Left renal pelvis (tissue), 4 donors: Measurements from ENCODE around the gene HIRIP3. TPM values are rescaled to one million over a fixed set of nuclear protein-coding genes. Genes with fewer than 3 reads are reported as not detected.
A peak's percentile ranks its signal among the peaks of the same experiment; 100 is the strongest.
"Not testable (repeated sequence)": the region's sequence is repeated elsewhere in the genome, so short reads cannot be mapped to it uniquely, and the experiment has no call there.

Experiments
- DNase-seq, 4 donors: peaks; one replicate each; pipeline ENCODE4 v3.0.0-alpha.2; 2013; ENCODE audit warnings: low read depth in 4 of 4, low spot score in 3 of 4
- polyA plus RNA-seq, 4 donors: library from polyadenylated mRNA; unstranded; fragments of 120-200 nt; gene quantifications; one replicate each; pipeline ENCODE4 v1.2.1, GENCODE V29; 2013; ENCODE audit not compliant: insufficient read length in 4 of 4

Gene HIRIP3
- polyA plus RNA-seq, 4 donors = 12.3 to 21.6 (median 15.9) TPM

- no peak for DNase-seq
Measured at GRCh38 chr16:29963021-29963743, 32.2 kb downstream of the HIRIP3 start.

DNA sequence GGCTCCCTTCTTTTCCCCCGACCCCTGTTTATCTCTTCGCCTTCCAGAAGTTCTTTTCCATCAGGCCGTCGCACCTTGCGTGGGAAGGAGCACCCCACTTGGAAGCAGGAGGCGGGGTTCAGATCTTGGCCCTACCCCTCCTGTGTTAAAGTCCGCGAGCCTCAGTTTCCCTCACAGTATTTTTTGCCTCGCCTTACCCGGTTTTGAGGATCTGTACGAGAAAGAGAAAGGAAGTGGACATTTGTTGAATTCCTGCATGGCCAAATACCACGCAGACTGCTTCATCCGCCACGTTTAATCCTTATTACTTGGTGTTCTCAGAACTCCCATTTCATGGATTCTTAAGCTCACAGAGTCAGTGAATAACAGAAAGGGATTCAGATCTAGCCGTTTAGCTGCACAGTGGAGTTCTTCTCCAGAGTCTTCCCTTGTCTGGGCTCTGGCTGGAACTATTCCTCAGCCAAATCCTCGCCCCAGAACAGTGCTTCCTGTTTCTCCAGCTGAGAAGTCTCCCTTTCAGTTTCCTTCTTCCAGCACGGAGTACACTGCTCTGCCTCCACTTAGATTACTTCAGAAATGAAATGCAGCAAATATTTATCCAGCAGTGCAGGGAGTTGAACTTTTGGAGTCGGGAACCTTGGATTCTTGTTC, 32.9 kb downstream of the HIRIP3 start:
- no peak for DNase-seq

- DNase-seq = peak; percentile 80 to 89 (median 81)
Measured at GRCh38 chr16:29961479-29962343, 33.7 kb downstream of the HIRIP3 start, which contains the start of gene TMEM219. TSS of gene TMEM219 (plus strand) at chr16:29962079. CDS start at chr16:29963144, 1,065 bp downstream.

DNA sequence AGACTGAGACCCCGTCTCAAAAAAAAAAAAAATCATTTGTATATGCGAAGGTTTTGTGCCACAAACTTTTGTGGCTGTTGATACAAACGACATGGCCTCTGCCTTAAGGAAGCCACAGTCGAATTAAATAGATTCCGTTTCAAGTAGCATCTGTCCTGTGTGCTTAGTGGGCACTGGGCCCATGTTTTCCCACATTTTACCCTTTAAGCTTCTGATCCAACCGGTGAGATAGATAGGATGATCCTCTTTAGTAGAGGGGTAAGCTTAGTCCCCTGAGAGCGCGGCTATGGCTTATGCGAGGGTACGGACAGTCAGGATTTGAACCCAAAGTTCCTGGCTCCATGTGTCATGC, 34.3 kb downstream of the HIRIP3 start:
- no peak for DNase-seq

- not testable (repeated sequence) for DNase-seq
Measured at GRCh38 chr16:29959821-29960220, 35.6 kb downstream of the HIRIP3 start.

DNA sequence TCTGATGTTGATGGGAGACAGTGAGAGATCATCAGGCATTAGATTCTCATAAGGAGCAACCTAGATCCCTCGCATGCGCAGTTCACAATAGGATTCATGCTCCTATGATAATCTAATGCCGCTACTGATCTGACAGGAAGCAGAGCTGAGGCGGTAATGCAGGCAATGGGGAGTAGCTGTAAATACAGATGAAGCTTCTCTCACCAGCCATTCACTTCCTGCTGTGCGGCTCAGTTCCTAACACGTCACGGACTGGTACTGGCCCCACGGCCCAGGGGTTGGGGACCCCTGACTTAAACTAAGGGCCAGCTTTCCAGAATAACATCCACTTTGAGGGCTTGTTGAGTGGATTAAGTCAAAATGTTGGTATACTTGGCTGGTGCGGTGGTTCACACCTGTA, 36.1 kb downstream of the HIRIP3 start:
- DNase-seq = no peak

- DNase-seq = no peak
Measured at GRCh38 chr16:29958756-29959155, 36.7 kb downstream of the HIRIP3 start.

- DNase-seq = no peak
Measured at GRCh38 chr16:29951625-29952365, 43.6 kb downstream of the HIRIP3 start.

DNA sequence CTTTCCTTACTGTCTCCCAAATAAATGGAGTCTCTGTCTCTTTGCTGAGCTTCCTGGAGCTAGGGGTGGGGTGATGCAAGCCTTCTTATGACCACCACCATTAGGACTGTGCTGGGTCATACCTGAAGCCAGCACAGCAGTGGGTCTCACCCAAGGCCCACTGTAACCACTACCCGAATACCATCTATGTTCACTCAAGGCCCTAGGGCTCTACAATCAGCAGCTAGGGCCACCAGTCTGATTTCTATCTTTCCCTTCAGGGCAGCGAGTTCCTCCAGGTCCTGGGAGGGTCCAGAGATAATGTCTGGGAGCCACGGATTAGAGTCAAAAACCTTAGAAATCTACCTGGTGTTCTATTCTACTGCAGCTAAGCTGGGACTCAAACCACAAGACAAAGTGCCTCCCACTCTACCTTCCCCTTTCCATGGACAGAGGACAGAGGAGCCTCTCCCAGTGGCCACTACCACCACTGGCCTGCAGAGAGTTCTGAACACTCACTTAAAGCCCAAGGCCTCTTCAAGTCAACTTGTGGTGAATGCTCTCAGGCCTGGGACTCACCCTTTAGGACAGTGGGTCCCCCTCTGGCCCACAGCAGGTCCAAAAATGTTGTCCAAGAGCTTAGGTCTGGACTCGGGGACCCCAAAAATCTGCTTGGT, 44.5 kb downstream of the HIRIP3 start:
- DNase-seq = no peak

DNA sequence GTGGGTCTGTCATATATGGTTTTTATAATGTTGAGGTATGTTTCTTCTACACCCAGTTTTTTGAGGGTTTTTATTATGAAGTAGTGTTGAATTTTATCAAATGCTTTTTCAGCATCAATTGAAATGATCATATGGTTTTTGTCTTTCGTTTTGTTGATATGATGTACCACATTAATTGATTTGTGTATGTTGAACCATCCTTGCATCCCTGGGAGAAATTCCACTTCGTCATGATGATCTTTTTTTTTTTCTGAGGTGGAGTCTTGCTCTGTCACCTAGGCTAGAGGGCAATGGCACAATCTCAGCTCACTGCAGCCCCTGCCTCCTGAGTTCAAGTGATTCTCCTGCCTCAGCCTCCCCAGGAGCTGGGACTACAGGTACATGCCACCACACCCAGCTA, 47.5 kb downstream of the HIRIP3 start:
- no peak for DNase-seq

GRCh38 chr16:29943846-29944799, 51.3 kb downstream of the HIRIP3 start:
- peak in 3 of 4 donors; percentile 73 to 77 (median 77) for DNase-seq

Other genes starting within 250 kb of the HIRIP3 start
- gene C16orf54, start 249.6 kb downstream of the HIRIP3 start, polyA plus RNA-seq = under 1 TPM; 0.16 to 0.42 (median 0.26) TPM
- gene ZG16, start 217.4 kb downstream of the HIRIP3 start, polyA plus RNA-seq = under 1 TPM in 1 of 4 donors, not detected in 3; 0.05 TPM
- 10 to 100 TPM; 49.6 to 76.4 (median 67.0) TPM for gene KIF22, start 204.9 kb downstream of the HIRIP3 start, polyA plus RNA-seq
- 100 to 1,000 TPM; 267 to 339 (median 293) TPM for gene MAZ, start 189.1 kb downstream of the HIRIP3 start, polyA plus RNA-seq
- gene PRRT2, start 183.4 kb downstream of the HIRIP3 start, polyA plus RNA-seq = 10 to 100 TPM; 12.5 to 29.4 (median 20.6) TPM
- 10 to 100 TPM; 30.7 to 47.7 (median 37.8) TPM for gene PAGR1, start 179.5 kb downstream of the HIRIP3 start, polyA plus RNA-seq
- gene MVP, start 175.2 kb downstream of the HIRIP3 start, polyA plus RNA-seq = 10 to 100 TPM; 18.5 to 22.5 (median 18.9) TPM
- 100 to 1,000 TPM in 1 of 4 donors, 10 to 100 TPM in 3; 79.6 to 114 (median 96.8) TPM for gene CDIPT, start 132.4 kb downstream of the HIRIP3 start, polyA plus RNA-seq
- 10 to 100 TPM in 3 of 4 donors, 1 to 10 TPM in 1; 9.5 to 11.8 (median 10.9) TPM for gene SEZ6L2, start 96.1 kb downstream of the HIRIP3 start, polyA plus RNA-seq
- gene ASPHD1, start 95.1 kb downstream of the HIRIP3 start, polyA plus RNA-seq = 1 to 10 TPM in 1 of 4 donors, under 1 TPM in 3; 0.34 to 1.0 (median 0.73) TPM
- 10 to 100 TPM; 10.6 to 30.3 (median 14.7) TPM for gene KCTD13, start 69.4 kb downstream of the HIRIP3 start, polyA plus RNA-seq
- 100 to 1,000 TPM in 3 of 4 donors, 10 to 100 TPM in 1; 72.3 to 126 (median 103) TPM for gene TMEM219, start 33.5 kb downstream of the HIRIP3 start, polyA plus RNA-seq
- 10 to 100 TPM; 33.2 to 59.3 (median 39.4) TPM for gene TAOK2, start 21.7 kb downstream of the HIRIP3 start, polyA plus RNA-seq
- gene INO80E, start 624 bp upstream of the HIRIP3 start, polyA plus RNA-seq = 10 to 100 TPM; 37.1 to 65.6 (median 41.8) TPM
- 1 to 10 TPM; 1.7 to 3.2 (median 2.6) TPM for gene DOC2A, start 15.4 kb upstream of the HIRIP3 start, polyA plus RNA-seq
- not detected for gene C16orf92, start 27.6 kb upstream of the HIRIP3 start, polyA plus RNA-seq
- gene TLCD3B, start 35.7 kb upstream of the HIRIP3 start, polyA plus RNA-seq = 1 to 10 TPM in 2 of 4 donors, under 1 TPM in 2; 0.73 to 1.5 (median 1.0) TPM
- gene ALDOA, start 70.1 kb upstream of the HIRIP3 start, polyA plus RNA-seq = 100 to 1,000 TPM; 238 to 605 (median 502) TPM
- 100 to 1,000 TPM in 1 of 4 donors, 10 to 100 TPM in 3; 63.3 to 107 (median 83.5) TPM for gene PPP4C, start 80.4 kb upstream of the HIRIP3 start, polyA plus RNA-seq
- 1 to 10 TPM in 3 of 4 donors, under 1 TPM in 1; 0.50 to 2.0 (median 1.1) TPM for gene TBX6, start 96.3 kb upstream of the HIRIP3 start, polyA plus RNA-seq
- gene YPEL3, start 100.6 kb upstream of the HIRIP3 start, polyA plus RNA-seq = 10 to 100 TPM; 51.7 to 78.4 (median 59.6) TPM
- 10 to 100 TPM in 2 of 4 donors, 1 to 10 TPM in 2; 7.5 to 17.5 (median 13.0) TPM for gene GDPD3, start 117.9 kb upstream of the HIRIP3 start, polyA plus RNA-seq
- 10 to 100 TPM; 75.8 to 93.6 (median 84.5) TPM for gene MAPK3, start 127.6 kb upstream of the HIRIP3 start, polyA plus RNA-seq
- gene CORO1A, start 188.0 kb upstream of the HIRIP3 start, polyA plus RNA-seq = 10 to 100 TPM in 2 of 4 donors, 1 to 10 TPM in 2; 8.1 to 18.0 (median 12.7) TPM
- gene BOLA2B, start 198.0 kb upstream of the HIRIP3 start, polyA plus RNA-seq = 10 to 100 TPM; 13.0 to 38.3 (median 19.8) TPM
- 10 to 100 TPM in 3 of 4 donors, 1 to 10 TPM in 1; 8.4 to 50.3 (median 16.4) TPM for gene SLX1A, start 198.3 kb upstream of the HIRIP3 start, polyA plus RNA-seq
- 10 to 100 TPM in 1 of 4 donors, 1 to 10 TPM in 3; 5.2 to 14.4 (median 8.6) TPM for gene SULT1A3, start 203.6 kb upstream of the HIRIP3 start, polyA plus RNA-seq